K562 (cell line): ENCODE data around the gene GPR152. TPM values are rescaled to one million over a fixed set of nuclear protein-coding genes. Genes with fewer than 3 reads are reported as not detected.

Source experiments
- E2F5 ChIP-seq: sonication (generic); formaldehyde crosslinking; IDR thresholded peaks from 2 replicates; pipeline ENCODE4 v1.8.0; 2022; ENCODE audit warnings: mild to moderate bottlenecking, missing genetic modification reagents
- polyA plus RNA-seq, 8 experiments: library from polyadenylated mRNA; depleted of rRNA in 4 of 8; stranded (reverse) in 5 of 8; unstranded in 3 of 8; fragments of >200 nt; fragmentation: Nextera tagmentation in 2 of 8; fragmentation: Illumina TruSeq in 1 of 8; extraction: Ambion mirVana in 2 of 8; extraction: Trizol in 1 of 8; gene quantifications; 2 replicates each; pipeline versions ENCODE4 v1.2.1 to v1.2.3, GENCODE V29; 2011 to 2014; ENCODE audit warnings: inconsistent platforms in 1 of 8, missing spikeins in 1 of 8
- total RNA-seq, 7 experiments: library from RNA; depleted of rRNA in 6 of 7; stranded (reverse); fragments of >200 nt in 6 of 7; fragmentation: Illumina TruSeq in 2 of 7; extraction: Trizol in 2 of 7; gene quantifications; 2 replicates each; pipeline versions ENCODE4 v1.2.1 to v1.2.3, GENCODE V29; 2011 to 2021; ENCODE audit warnings: low replicate concordance in 1 of 7
- TF ChIP-seq, protein P1 (sequence below), 2 experiments: fragments of 450-650 bp in 1 of 2; sonication (generic) in 1 of 2; formaldehyde crosslinking in 1 of 2; IDR thresholded peaks; 2 replicates each; pipeline versions ENCODE4 v1.7.1 to v1.9.0; 2016 to 2022; ENCODE audit warnings: inconsistent platforms in 1 of 2, mild to moderate bottlenecking in 1 of 2, missing genetic modification reagents in 1 of 2
- TF ChIP-seq, protein P2 (sequence below): sonication (generic); IDR thresholded peaks from 2 replicates; pipeline ENCODE4 v1.6.1; 2016

Gene GPR152
- total and polyA plus RNA-seq, 9 of the 15 experiments (the other 6 are each of a cell fraction or from before 2014, with no cell fraction given): not detected

GRCh38 chr11:67448220-67448609, 4.3 kb downstream of the GPR152 start (continued):
- TF ChIP-seq, protein P1, sequence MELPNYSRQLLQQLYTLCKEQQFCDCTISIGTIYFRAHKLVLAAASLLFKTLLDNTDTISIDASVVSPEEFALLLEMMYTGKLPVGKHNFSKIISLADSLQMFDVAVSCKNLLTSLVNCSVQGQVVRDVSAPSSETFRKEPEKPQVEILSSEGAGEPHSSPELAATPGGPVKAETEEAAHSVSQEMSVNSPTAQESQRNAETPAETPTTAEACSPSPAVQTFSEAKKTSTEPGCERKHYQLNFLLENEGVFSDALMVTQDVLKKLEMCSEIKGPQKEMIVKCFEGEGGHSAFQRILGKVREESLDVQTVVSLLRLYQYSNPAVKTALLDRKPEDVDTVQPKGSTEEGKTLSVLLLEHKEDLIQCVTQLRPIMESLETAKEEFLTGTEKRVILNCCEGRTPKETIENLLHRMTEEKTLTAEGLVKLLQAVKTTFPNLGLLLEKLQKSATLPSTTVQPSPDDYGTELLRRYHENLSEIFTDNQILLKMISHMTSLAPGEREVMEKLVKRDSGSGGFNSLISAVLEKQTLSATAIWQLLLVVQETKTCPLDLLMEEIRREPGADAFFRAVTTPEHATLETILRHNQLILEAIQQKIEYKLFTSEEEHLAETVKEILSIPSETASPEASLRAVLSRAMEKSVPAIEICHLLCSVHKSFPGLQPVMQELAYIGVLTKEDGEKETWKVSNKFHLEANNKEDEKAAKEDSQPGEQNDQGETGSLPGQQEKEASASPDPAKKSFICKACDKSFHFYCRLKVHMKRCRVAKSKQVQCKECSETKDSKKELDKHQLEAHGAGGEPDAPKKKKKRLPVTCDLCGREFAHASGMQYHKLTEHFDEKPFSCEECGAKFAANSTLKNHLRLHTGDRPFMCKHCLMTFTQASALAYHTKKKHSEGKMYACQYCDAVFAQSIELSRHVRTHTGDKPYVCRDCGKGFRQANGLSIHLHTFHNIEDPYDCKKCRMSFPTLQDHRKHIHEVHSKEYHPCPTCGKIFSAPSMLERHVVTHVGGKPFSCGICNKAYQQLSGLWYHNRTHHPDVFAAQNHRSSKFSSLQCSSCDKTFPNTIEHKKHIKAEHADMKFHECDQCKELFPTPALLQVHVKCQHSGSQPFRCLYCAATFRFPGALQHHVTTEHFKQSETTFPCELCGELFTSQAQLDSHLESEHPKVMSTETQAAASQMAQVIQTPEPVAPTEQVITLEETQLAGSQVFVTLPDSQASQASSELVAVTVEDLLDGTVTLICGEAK (IDR thresholded peaks at IDR 0.05): no peak
- TF ChIP-seq, protein P1 (CRISPR knock-in tag; IDR thresholded peaks at IDR 0.05): no peak
- TF ChIP-seq, protein P2, sequence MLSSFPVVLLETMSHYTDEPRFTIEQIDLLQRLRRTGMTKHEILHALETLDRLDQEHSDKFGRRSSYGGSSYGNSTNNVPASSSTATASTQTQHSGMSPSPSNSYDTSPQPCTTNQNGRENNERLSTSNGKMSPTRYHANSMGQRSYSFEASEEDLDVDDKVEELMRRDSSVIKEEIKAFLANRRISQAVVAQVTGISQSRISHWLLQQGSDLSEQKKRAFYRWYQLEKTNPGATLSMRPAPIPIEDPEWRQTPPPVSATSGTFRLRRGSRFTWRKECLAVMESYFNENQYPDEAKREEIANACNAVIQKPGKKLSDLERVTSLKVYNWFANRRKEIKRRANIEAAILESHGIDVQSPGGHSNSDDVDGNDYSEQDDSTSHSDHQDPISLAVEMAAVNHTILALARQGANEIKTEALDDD: no peak
- no peak for TF ChIP-seq E2F5
